Keratinocyte (primary cell): Measurements from ENCODE around the gene PCP4L1. TPM values are rescaled to one million over a fixed set of nuclear protein-coding genes. Genes with fewer than 3 reads are reported as not detected.

ENCODE experiments used
- DNase-seq: peaks from one replicate; pipeline ENCODE4 v3.0.0-alpha.2; 2011; ENCODE audit warnings: low read depth, missing footprints, low spot score
- FAIRE-seq: peaks from 2 replicates; lab custom pipeline; 2011; peaks lifted over from hg19 to GRCh38; lab: Jason Lieb, UNC
- H2AFZ ChIP-seq: 2 replicates; pipeline ENCODE4 v1.6.0; 2012; ENCODE audit warnings: low read length, control low read depth, inconsistent platforms; ENCODE audit not compliant: control insufficient read depth
- H3K27ac ChIP-seq: 2 replicates; pipeline ENCODE4 v1.5.1; 2011; ENCODE audit warnings: low read length; ENCODE audit not compliant: control insufficient read depth, insufficient read depth
- H3K27me3 ChIP-seq: 3 replicates; pipeline ENCODE4 v1.6.0; 2011; ENCODE audit warnings: low read length; ENCODE audit not compliant: control insufficient read depth, insufficient read depth; ENCODE audit errors: extremely low read depth
- H3K36me3 ChIP-seq, 2 experiments: 2 replicates in 1 of 2; 3 replicates in 1 of 2; pipeline ENCODE4 v1.5.1; 2011; ENCODE audit warnings: low read length in 2 of 2, mild to moderate bottlenecking in 1 of 2; ENCODE audit not compliant: control insufficient read depth in 2 of 2, insufficient read depth in 2 of 2; ENCODE audit errors: extremely low read depth in 1 of 2
- H3K4me1 ChIP-seq: 3 replicates; pipeline ENCODE4 v1.5.1; 2011; ENCODE audit warnings: low read length; ENCODE audit not compliant: control insufficient read depth, insufficient read depth; ENCODE audit errors: extremely low read depth
- H3K4me2 ChIP-seq: 3 replicates; pipeline ENCODE4 v1.6.0; 2011; ENCODE audit warnings: low read depth, low read length; ENCODE audit not compliant: control insufficient read depth, insufficient read depth; ENCODE audit errors: extremely low read depth
- H3K4me3 ChIP-seq, 3 experiments: fragments of 200-600 bp in 1 of 3; sonication (generic) in 1 of 3; 2 replicates in 2 of 3; 3 replicates in 1 of 3; pipeline ENCODE4 v1.5.1; 2011 to 2016; ENCODE audit warnings: low read length in 3 of 3, mild to moderate bottlenecking in 3 of 3, control low read depth in 2 of 3, inconsistent platforms in 1 of 3, low read depth in 1 of 3, mixed read lengths in 1 of 3, mixed run types in 1 of 3, moderate library complexity in 1 of 3; ENCODE audit not compliant: control insufficient read depth in 2 of 3, insufficient read depth in 2 of 3; ENCODE audit errors: extremely low read depth in 1 of 3
- H3K79me2 ChIP-seq: 2 replicates; pipeline ENCODE4 v1.6.0; 2012; ENCODE audit warnings: low read length; ENCODE audit not compliant: control insufficient read depth, insufficient read depth
- H3K9ac ChIP-seq: 3 replicates; pipeline ENCODE4 v1.6.0; 2011; ENCODE audit warnings: low read length; ENCODE audit not compliant: control insufficient read depth, insufficient read depth; ENCODE audit errors: extremely low read depth
- H3K9me1 ChIP-seq: 3 replicates; pipeline ENCODE4 v1.6.0; 2011; ENCODE audit warnings: low read length; ENCODE audit not compliant: control insufficient read depth, insufficient read depth; ENCODE audit errors: extremely low read depth
- H3K9me3 ChIP-seq: 2 replicates; pipeline ENCODE4 v1.5.1; 2012; ENCODE audit warnings: low read depth, low read length; ENCODE audit not compliant: control insufficient read depth
- H4K20me1 ChIP-seq: 3 replicates; pipeline ENCODE4 v1.6.0; 2011; ENCODE audit warnings: low read length; ENCODE audit not compliant: control insufficient read depth, insufficient read depth; ENCODE audit errors: extremely low read depth
- EZH2 ChIP-seq: IDR thresholded peaks from one replicate; pipeline ENCODE4 v1.6.1; 2012; ENCODE audit warnings: inconsistent platforms, mild to moderate bottlenecking, low read length, moderate library complexity
- dilution Hi-C: fragments of 300-500 bp; cut with MboI; formaldehyde crosslinking; loops from one replicate; pipeline ENCODE4 v1.7.0; 2020; ENCODE audit warnings: low sequenced_read_pairs; ENCODE audit not compliant: extremely low pct_ligation_motif_present
- polyA plus RNA-seq, 5 experiments: library from polyadenylated mRNA; depleted of rRNA in 3 of 5; stranded (reverse) in 3 of 5; stranded (forward) in 1 of 5; unstranded in 1 of 5; fragments of >200 nt; gene quantifications; 1 replicate in 1 of 5; 2 replicates in 3 of 5; 3 replicates in 1 of 5; pipeline versions ENCODE4 v1.2.1 to v1.2.3, GENCODE V29; 2011 to 2012; ENCODE audit warnings: missing spikeins in 2 of 5, low read depth in 1 of 5, low replicate concordance in 1 of 5
- TF ChIP-seq, protein P1 (sequence below), 3 experiments: IDR thresholded peaks in 1 of 3; conservative IDR thresholded peaks in 1 of 3; optimal IDR thresholded peaks in 1 of 3; 2 replicates in 2 of 3; 3 replicates in 1 of 3; pipeline versions ENCODE3 to v1.5.1; 2011; ENCODE audit warnings: low read length in 3 of 3, mild to moderate bottlenecking in 3 of 3, moderate library complexity in 2 of 3, control low read depth in 1 of 3, inconsistent platforms in 1 of 3; ENCODE audit not compliant: insufficient read depth in 2 of 3; ENCODE audit errors: extremely low read depth in 1 of 3

The PCP4L1 gene
- polyA plus RNA-seq, 1 donor (not counting 4 experiments of a cell fraction or from before 2014, with no cell fraction given), result 0.04 TPM

DNA sequence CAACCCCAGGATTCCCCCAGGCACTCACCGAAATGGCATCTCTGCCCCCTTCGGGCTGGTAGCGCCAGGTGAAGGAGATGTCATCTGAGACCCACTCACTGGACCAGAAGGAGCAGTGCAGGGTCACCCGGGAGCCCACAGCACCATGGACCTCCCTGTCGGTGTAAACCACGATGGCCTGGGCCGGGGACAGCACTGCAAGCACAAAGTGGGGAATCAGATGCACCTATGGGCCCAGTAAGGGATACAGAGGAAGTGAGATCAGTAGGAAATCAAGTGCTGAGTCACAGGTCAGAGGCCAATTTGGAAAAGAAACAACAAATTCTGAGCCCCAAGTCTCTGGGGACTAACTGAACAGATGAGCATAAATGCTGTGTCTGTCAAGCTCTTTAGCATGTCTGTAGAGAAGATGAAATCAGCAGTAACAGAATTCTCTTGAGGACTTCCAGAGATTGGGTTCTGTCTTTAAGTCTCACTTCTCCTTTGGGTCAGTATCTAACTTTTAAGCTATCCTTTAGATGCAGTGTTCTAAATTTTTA is 48.8 kb downstream of the PCP4L1 start:
- no peak overlapping the region for H3K4me2 ChIP-seq
- DNase-seq, result no peak

DNA sequence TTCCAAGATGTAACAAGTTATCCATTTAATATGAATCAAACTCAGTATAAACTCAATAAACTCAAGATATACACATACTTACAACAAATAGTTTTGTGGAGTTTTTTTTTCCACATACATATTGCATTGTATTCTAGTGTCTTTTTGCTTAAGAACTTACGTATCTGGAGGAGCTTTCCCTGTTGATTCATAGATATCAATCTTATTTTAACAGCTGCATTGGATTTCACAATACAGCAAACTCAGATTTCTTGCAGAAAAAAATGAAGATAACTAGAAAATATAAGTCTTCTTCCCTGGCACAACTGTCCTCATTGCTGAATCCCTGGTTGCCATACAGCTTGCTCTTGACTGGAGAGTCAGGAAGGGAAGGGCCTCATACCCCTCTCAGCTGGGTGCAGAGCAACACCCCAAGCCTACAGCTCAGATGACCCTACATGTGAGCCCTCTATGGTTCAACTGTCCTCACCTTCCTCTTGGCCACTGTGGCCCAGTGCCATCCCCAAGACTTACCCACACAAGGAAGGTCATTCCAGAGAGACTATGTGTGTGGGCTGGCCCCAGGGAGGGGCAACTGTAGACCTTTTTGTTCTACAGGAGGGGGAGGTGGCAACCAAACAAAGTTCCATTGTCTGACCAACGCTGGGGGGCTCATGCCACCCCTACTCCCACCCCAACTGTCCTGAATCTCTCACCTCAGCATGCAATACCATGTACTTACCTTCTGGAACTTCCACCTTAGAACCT is 49.5 kb downstream of the PCP4L1 start:
- dilution Hi-C loops, result no loop called here
- no peaks in the 10 kb centered on the region for H3K9me3 ChIP-seq
- DNase-seq (no peak), FAIRE-seq (no peak)
- no peaks in the 10 kb centered on the region for H3K9me1 ChIP-seq
- H3K79me2 ChIP-seq, result peaks cover 3% of the 10 kb centered on the region
- no peaks in the 10 kb centered on the region for H3K27me3 ChIP-seq
- no peaks in the 10 kb centered on the region for H3K36me3 ChIP-seq
- TF ChIP-seq, protein P1, sequence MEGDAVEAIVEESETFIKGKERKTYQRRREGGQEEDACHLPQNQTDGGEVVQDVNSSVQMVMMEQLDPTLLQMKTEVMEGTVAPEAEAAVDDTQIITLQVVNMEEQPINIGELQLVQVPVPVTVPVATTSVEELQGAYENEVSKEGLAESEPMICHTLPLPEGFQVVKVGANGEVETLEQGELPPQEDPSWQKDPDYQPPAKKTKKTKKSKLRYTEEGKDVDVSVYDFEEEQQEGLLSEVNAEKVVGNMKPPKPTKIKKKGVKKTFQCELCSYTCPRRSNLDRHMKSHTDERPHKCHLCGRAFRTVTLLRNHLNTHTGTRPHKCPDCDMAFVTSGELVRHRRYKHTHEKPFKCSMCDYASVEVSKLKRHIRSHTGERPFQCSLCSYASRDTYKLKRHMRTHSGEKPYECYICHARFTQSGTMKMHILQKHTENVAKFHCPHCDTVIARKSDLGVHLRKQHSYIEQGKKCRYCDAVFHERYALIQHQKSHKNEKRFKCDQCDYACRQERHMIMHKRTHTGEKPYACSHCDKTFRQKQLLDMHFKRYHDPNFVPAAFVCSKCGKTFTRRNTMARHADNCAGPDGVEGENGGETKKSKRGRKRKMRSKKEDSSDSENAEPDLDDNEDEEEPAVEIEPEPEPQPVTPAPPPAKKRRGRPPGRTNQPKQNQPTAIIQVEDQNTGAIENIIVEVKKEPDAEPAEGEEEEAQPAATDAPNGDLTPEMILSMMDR (optimal IDR thresholded peaks at IDR 0.05 in 1 of 3, IDR thresholded peaks at IDR 0.05 in 1 of 3, conservative IDR thresholded peaks at IDR 0.05 in 1 of 3; ENCODE audit: extremely low read depth in 1 of 3, insufficient read depth in 2 of 3, low read length in 3 of 3), result no peak
- no peak for TF ChIP-seq EZH2
- H3K4me3 ChIP-seq, result no peak overlapping the region
- no peaks in the 10 kb centered on the region for H4K20me1 ChIP-seq
- H3K4me1 ChIP-seq, result peaks cover 13% of the 10 kb centered on the region
- H3K4me2 ChIP-seq, result no peak overlapping the region
- H2AFZ ChIP-seq, result no peak overlapping the region
- no peak overlapping the region for H3K27ac ChIP-seq
- H3K9ac ChIP-seq, result no peak overlapping the region

More for the DNA sequence above, 48.8 kb downstream of the PCP4L1 start:
- Histone ChIP-seq H3K79me2 (peaks cover 3% of the 10 kb centered on the region), H3K4me1 (peaks cover 13% of the 10 kb centered on the region), H3K4me3 (no peak overlapping the region), H3K27me3 (no peaks in the 10 kb centered on the region), H3K9me3 (no peaks in the 10 kb centered on the region), H3K9ac (no peak overlapping the region), H3K27ac (no peak overlapping the region), H4K20me1 (no peaks in the 10 kb centered on the region), H3K36me3 (no peaks in the 10 kb centered on the region), H2AFZ (no peak overlapping the region), H3K9me1 (no peaks in the 10 kb centered on the region)
- no peak for TF ChIP-seq EZH2
- TF ChIP-seq, protein P1 (optimal IDR thresholded peaks at IDR 0.05 in 1 of 3, IDR thresholded peaks at IDR 0.05 in 1 of 3, conservative IDR thresholded peaks at IDR 0.05 in 1 of 3; ENCODE audit: extremely low read depth in 1 of 3, insufficient read depth in 2 of 3, low read length in 3 of 3), result no peak
- FAIRE-seq, result no peak
- dilution Hi-C loops, result no loop called here
